ENCODE results near the gene PRICKLE4. TPM values are rescaled to one million over a fixed set of nuclear protein-coding genes. Genes with fewer than 3 reads are reported as not detected.

Gene PRICKLE4
- polyA plus RNA-seq, 1 donor from 2014 or later = 1.3 TPM

GRCh38 chr6:41757931-41758640 is 22.5 kb upstream of the PRICKLE4 start:
- Histone ChIP-seq H3K36me3 (ENCODE audit: insufficient read depth, low read length) (no peaks in the 10 kb centered on the region), H2AFZ (ENCODE audit: low read depth, low read length) (no peak overlapping the region), H3K79me2 (replicated peaks; ENCODE audit: insufficient read depth, low read length) (no peaks in the 10 kb centered on the region), H3K27ac (ENCODE audit: low read length) (no peak overlapping the region), H3K4me2 (ENCODE audit: low read length) (no peak overlapping the region), H3F3A (ENCODE audit: insufficient read depth, low read length, poor library complexity, severe bottlenecking) (no peaks in the 10 kb centered on the region), H3K9ac (ENCODE audit: low read length) (no peak overlapping the region), H4K20me1 (ENCODE audit: insufficient read depth) (no peaks in the 10 kb centered on the region), H3K9me2 (ENCODE audit: insufficient read depth, low read length) (no peaks in the 10 kb centered on the region), H3K9me3 (ENCODE audit: low read length) (no peaks in the 10 kb centered on the region), H3K4me3 (ENCODE audit: low read length) (no peak overlapping the region), H3K27me3 (ENCODE audit: insufficient read depth, low read depth, low read length) (no peaks in the 10 kb centered on the region)
- TF ChIP-seq RAD21 (conservative IDR thresholded peaks at IDR 0.05) (no peak), MXI1 (conservative IDR thresholded peaks at IDR 0.05; ENCODE audit: poor library complexity, severe bottlenecking) (no peak), EZH2 (IDR thresholded peaks at IDR 0.05; ENCODE audit: borderline replicate concordance, insufficient read depth, low read length, poor library complexity, severe bottlenecking) (no peak), SMC3 (conservative IDR thresholded peaks at IDR 0.05; ENCODE audit: poor library complexity) (no peak), POLR2AphosphoS5 (IDR thresholded peaks at IDR 0.05) (no peak), TAF1 (IDR thresholded peaks at IDR 0.05; ENCODE audit: low read depth) (no peak), REST (IDR thresholded peaks at IDR 0.05; ENCODE audit: borderline replicate concordance) (no peak), EP300 (conservative IDR thresholded peaks at IDR 0.05; ENCODE audit: poor library complexity, severe bottlenecking) (no peak)
- TF ChIP-seq, protein P1, sequence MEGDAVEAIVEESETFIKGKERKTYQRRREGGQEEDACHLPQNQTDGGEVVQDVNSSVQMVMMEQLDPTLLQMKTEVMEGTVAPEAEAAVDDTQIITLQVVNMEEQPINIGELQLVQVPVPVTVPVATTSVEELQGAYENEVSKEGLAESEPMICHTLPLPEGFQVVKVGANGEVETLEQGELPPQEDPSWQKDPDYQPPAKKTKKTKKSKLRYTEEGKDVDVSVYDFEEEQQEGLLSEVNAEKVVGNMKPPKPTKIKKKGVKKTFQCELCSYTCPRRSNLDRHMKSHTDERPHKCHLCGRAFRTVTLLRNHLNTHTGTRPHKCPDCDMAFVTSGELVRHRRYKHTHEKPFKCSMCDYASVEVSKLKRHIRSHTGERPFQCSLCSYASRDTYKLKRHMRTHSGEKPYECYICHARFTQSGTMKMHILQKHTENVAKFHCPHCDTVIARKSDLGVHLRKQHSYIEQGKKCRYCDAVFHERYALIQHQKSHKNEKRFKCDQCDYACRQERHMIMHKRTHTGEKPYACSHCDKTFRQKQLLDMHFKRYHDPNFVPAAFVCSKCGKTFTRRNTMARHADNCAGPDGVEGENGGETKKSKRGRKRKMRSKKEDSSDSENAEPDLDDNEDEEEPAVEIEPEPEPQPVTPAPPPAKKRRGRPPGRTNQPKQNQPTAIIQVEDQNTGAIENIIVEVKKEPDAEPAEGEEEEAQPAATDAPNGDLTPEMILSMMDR (IDR thresholded peaks at IDR 0.05; ENCODE audit: poor library complexity, severe bottlenecking) = no peak

DNA sequence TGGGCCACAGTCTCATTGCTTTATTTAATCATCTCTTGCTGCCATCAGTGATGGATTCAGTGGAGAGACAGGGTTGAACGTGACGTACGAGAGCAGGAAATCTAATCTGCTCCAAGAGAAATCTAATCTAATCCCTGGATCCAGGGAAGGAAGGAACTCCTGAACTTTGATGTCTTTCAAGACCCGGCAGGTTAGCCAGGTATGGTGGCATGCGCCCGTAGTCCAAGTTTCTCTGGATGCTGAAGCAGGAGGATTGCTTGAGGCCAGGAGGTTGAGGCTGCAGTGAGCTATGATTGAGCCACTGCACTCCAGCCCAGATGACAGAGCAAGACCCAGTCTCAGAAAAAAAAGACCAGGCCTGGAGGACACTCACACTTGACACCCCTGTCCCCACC is 21.9 kb upstream of the PRICKLE4 start:
- no peak for TF ChIP-seq TAF1 (IDR thresholded peaks at IDR 0.05; ENCODE audit: low read depth)
- TF ChIP-seq REST (IDR thresholded peaks at IDR 0.05; ENCODE audit: borderline replicate concordance) = no peak
- no peak for TF ChIP-seq POLR2AphosphoS5 (IDR thresholded peaks at IDR 0.05)
- no peak for TF ChIP-seq EZH2 (IDR thresholded peaks at IDR 0.05; ENCODE audit: borderline replicate concordance, insufficient read depth, low read length, poor library complexity, severe bottlenecking)
- Histone ChIP-seq H3K4me2 (ENCODE audit: low read length) (no peak overlapping the region), H3K27me3 (ENCODE audit: insufficient read depth, low read depth, low read length) (no peaks in the 10 kb centered on the region), H3K9me3 (ENCODE audit: low read length) (no peaks in the 10 kb centered on the region), H3K4me3 (ENCODE audit: low read length) (no peak overlapping the region), H3K79me2 (replicated peaks; ENCODE audit: insufficient read depth, low read length) (no peaks in the 10 kb centered on the region), H3F3A (ENCODE audit: insufficient read depth, low read length, poor library complexity, severe bottlenecking) (no peaks in the 10 kb centered on the region), H3K36me3 (ENCODE audit: insufficient read depth, low read length) (no peaks in the 10 kb centered on the region), H3K9me2 (ENCODE audit: insufficient read depth, low read length) (no peaks in the 10 kb centered on the region), H4K20me1 (ENCODE audit: insufficient read depth) (no peaks in the 10 kb centered on the region), H3K9ac (ENCODE audit: low read length) (no peak overlapping the region), H3K27ac (ENCODE audit: low read length) (no peak overlapping the region), H2AFZ (ENCODE audit: low read depth, low read length) (no peak overlapping the region)
